ENCODE data around the gene SFRP4. TPM values are rescaled to one million over a fixed set of nuclear protein-coding genes. Genes with fewer than 3 reads are reported as not detected.
"Not testable (repeated sequence)": the region's sequence is repeated elsewhere in the genome, so short reads cannot be mapped to it uniquely, and the experiment has no call there.

SFRP4 gene
- total RNA-seq, result not detected

DNA sequence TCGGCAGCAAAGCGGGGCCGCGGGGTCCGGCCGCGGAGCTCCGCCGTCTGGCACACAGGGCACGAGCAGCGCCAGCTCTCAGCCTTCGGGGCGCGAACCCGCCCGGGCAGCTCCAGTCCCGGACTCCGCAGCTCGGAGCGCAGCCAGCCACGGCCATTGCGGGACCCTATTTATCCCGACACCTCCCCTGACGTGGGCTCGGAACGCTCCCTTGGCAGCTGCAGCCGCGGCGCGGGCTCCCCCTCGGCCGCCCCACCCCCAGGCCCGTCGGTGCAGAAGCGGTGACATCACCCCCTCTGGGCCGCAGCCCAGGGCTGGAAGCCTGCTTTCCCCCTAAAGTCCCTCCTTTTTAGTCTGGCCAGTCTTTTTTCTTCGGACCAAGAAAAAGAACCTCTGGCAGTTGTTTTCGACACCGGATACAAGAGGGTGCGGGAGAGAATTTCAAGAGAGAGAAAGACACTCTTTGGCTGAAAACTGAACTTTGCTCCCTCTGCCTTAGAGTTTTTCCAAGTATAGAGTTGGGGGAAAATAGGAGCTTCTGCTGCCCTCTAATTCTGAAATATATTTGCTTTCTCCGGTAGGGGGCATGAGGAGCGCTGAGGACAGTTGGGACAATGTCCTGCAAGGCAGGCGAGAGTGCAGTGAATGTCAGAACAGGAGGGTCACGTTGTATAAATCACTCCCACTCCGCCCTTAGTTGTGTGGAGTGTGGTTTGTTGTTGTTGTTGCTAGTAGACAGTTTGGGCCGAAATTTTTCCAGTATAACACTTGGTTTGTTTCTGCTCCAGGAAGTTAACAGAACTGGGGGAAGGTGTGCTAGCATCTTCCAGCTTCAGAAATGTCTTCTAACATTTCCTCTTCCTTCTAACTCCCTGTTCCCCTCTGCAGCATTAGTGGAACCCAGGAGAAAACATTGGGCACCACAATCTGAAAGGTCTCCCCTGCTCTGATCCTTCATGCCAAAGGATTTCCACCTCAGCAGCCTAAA, at the start of gene SFRP4:
SFRP4 (minus strand) TSS at position 145 of the 988 bp plus-strand sequence. CDS start 280 bp downstream, outside the sequence.
- H3K27me3 Mint-ChIP-seq (ENCODE audit: low read depth), result peaks cover 58% of the 10 kb centered on the region
- peak within 1 kb of the TSS; percentile 22 for H3K4me3 Mint-ChIP-seq
- intact Hi-C loops (cut with micrococcal nuclease), result loop anchor here (1.0 to 5.0 kb wide), 2 partner anchors 305 to 457 kb away; no protein-coding TSS in a partner anchor
- no peaks in the 10 kb centered on the region for H3K36me3 Mint-ChIP-seq (ENCODE audit: low read depth)
- H3K27ac Mint-ChIP-seq, result no peak within 1 kb of the TSS
- peaks cover 14% of the 10 kb centered on the region for H3K4me1 Mint-ChIP-seq (ENCODE audit: low read depth)
- H3K9me3 Mint-ChIP-seq, result no peaks in the 10 kb centered on the region
- DNase-seq, result peak; percentile 17
- CTCF ChIA-PET, result interaction anchor here (0.9 to 2.4 kb wide), 4 partner anchors 15 to 304 kb away, joined by 4 to 14 read pairs (median 4); no protein-coding TSS in a partner anchor

DNA sequence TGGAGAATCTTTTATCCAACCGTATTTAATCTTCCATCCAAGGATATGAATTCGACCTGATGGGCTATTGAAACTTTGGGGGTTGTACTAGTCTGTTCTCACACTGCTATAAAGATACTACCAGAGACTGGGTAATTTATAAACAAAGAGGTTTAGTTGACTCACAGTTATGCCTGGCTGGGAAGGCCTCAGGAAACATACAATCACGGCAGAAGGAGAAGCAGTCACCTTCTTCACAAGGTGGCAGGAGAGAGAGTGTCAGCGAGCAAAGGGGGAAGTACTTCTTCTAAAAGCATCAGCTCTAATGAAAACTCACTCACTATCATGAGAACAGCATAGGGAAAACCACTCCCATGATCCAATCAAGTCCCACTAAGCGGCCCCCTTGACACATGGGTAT, 47.6 kb upstream of the SFRP4 start:
- intact Hi-C loops (cut with micrococcal nuclease), result no loop called here
- no peak overlapping the region for H3K4me3 Mint-ChIP-seq
- H3K36me3 Mint-ChIP-seq (ENCODE audit: low read depth), result no peaks in the 10 kb centered on the region
- no peaks in the 10 kb centered on the region for H3K27me3 Mint-ChIP-seq (ENCODE audit: low read depth)
- H3K4me1 Mint-ChIP-seq (ENCODE audit: low read depth), result no peaks in the 10 kb centered on the region
- CTCF ChIA-PET, result interaction anchor here (2.0 kb wide), 1 partner anchor 252 kb away, joined by 6 read pairs; no protein-coding TSS in a partner anchor
- no peaks in the 10 kb centered on the region for H3K9me3 Mint-ChIP-seq
- no peak overlapping the region for H3K27ac Mint-ChIP-seq
- DNase-seq, result no peak

- intact Hi-C loops (cut with micrococcal nuclease), result no loop called here
- H3K36me3 Mint-ChIP-seq (ENCODE audit: low read depth), result no peaks in the 10 kb centered on the region
- H3K27me3 Mint-ChIP-seq (ENCODE audit: low read depth), result no peaks in the 10 kb centered on the region
- no peak overlapping the region for H3K27ac Mint-ChIP-seq
- no peaks in the 10 kb centered on the region for H3K4me1 Mint-ChIP-seq (ENCODE audit: low read depth)
- CTCF ChIA-PET, result no interaction called here
- H3K9me3 Mint-ChIP-seq, result no peaks in the 10 kb centered on the region
- DNase-seq, result no peak
- no peak overlapping the region for H3K4me3 Mint-ChIP-seq
Measured at GRCh38 chr7:37961251-37961650, 44.6 kb upstream of the SFRP4 start.

GRCh38 chr7:37960483-37960882, 43.9 kb upstream of the SFRP4 start:
- H3K27me3 Mint-ChIP-seq (ENCODE audit: low read depth), result no peaks in the 10 kb centered on the region
- H3K36me3 Mint-ChIP-seq (ENCODE audit: low read depth), result no peaks in the 10 kb centered on the region
- no peak for DNase-seq
- intact Hi-C loops (cut with micrococcal nuclease), result no loop called here
- no peak overlapping the region for H3K27ac Mint-ChIP-seq
- CTCF ChIA-PET, result no interaction called here
- no peaks in the 10 kb centered on the region for H3K4me1 Mint-ChIP-seq (ENCODE audit: low read depth)
- no peak overlapping the region for H3K4me3 Mint-ChIP-seq
- H3K9me3 Mint-ChIP-seq, result no peaks in the 10 kb centered on the region

DNA sequence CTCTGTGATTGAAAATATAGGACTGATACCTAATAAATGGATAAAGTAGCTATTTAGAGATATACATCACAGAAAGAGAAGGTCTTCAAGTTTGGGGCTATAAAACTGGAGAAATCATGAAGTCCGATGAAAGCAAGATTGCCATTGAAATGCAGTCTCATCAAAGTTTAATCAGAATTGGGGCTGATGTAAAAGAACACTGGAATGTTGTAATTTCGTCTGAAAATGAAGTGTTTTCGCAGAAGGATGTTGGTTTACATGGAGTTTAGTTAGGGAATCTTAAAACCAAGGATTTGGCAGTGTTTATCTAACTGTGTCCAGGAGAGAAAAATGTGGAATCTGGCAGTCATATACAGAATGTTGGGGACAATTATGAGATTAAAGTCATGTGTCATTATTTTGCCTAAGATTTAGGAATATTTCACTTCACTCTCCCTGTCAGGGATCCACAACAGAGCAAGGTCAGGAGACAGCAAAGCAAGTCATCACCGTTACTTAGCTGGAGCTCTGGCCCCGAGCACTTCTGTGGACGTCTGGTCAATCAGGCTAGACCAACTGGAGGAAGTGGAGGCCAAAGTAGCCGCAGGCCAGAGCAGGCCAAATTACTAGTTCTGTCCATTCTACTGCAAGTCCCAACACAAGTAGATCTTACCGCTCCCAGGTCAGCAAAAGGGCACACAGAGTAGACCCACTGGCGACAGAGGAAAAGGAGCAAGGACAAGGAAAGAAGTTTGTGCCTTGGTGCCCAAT, 40.8 kb upstream of the SFRP4 start:
- Mint-ChIP-seq H3K4me3 (no peak overlapping the region), H3K36me3 (ENCODE audit: low read depth) (no peaks in the 10 kb centered on the region), H3K27me3 (ENCODE audit: low read depth) (no peaks in the 10 kb centered on the region), H3K4me1 (ENCODE audit: low read depth) (no peaks in the 10 kb centered on the region), H3K27ac (no peak overlapping the region), H3K9me3 (no peaks in the 10 kb centered on the region)
- DNase-seq, result no peak
- intact Hi-C loops (cut with micrococcal nuclease), result no loop called here
- CTCF ChIA-PET, result no interaction called here

DNA sequence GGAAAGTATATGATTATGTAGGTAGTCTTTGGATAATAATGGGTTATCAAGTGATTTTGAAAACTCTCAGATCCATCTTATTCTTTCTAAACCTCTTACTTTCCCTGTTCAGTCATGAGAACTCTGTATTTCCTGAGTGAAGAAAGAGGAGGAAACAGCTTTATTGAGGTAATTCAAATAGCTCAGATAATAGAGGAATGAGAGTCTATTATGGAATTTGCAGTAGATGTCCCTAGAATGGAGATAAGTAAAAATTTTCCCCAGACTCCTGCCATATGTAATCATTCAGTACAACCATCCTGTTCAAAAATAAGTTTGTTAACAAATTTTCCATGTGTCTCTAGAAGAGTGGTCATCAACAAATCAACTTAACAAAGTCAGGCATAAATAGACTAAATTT, 40.2 kb upstream of the SFRP4 start:
- intact Hi-C loops (cut with micrococcal nuclease), result no loop called here
- no peaks in the 10 kb centered on the region for H3K27me3 Mint-ChIP-seq (ENCODE audit: low read depth)
- H3K9me3 Mint-ChIP-seq, result no peaks in the 10 kb centered on the region
- no peaks in the 10 kb centered on the region for H3K4me1 Mint-ChIP-seq (ENCODE audit: low read depth)
- CTCF ChIA-PET, result no interaction called here
- no peak overlapping the region for H3K27ac Mint-ChIP-seq
- H3K4me3 Mint-ChIP-seq, result no peak overlapping the region
- DNase-seq, result no peak
- H3K36me3 Mint-ChIP-seq (ENCODE audit: low read depth), result no peaks in the 10 kb centered on the region

DNA sequence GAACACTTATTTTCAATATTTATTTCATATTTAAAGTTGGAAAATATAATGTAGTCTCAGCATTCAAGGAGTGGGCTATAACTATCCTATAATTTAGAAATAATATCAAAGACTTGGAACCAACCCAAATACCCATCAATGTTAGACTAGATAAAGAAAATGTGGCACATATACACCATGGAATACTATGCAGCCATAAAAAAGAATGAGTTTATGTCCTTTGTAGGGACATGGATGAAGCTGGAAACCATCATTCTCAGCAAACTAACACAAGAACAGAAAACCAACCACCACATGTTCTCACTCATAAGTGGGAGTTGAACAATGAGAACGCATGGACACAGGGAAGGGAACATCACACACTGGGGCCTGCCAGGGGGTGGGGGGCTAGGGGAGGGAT, 37.6 kb upstream of the SFRP4 start:
- H3K4me3 Mint-ChIP-seq; H3K36me3 Mint-ChIP-seq (ENCODE audit: low read depth); H3K9me3 Mint-ChIP-seq; H3K4me1 Mint-ChIP-seq (ENCODE audit: low read depth); intact Hi-C loops (cut with micrococcal nuclease); H3K27ac Mint-ChIP-seq; DNase-seq; CTCF ChIA-PET; H3K27me3 Mint-ChIP-seq (ENCODE audit: low read depth): not testable (repeated sequence)

DNA sequence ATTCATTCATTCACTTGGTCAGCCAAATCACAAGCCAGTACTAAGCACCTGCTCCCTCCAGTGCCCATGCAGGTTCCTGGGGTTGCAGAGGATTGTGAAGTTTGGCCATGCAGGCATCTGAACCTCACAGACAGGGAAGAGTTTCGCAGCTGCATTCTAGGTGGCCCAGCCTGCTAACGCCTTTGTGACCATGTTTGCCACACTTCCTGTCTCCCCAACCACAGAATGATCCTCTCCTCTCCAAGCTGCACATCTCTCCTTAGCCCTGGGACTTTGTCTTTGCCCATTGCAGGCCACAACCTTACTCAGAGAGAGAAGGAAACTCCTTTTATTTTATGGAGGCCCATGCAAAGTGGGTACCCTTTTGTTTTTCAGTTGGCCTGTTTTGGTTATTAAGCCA, 35.6 kb upstream of the SFRP4 start:
- no peak overlapping the region for H3K27ac Mint-ChIP-seq
- no peaks in the 10 kb centered on the region for H3K27me3 Mint-ChIP-seq (ENCODE audit: low read depth)
- no peak for DNase-seq
- H3K36me3 Mint-ChIP-seq (ENCODE audit: low read depth), result no peaks in the 10 kb centered on the region
- no peak overlapping the region for H3K4me3 Mint-ChIP-seq
- intact Hi-C loops (cut with micrococcal nuclease), result no loop called here
- CTCF ChIA-PET, result no interaction called here
- no peaks in the 10 kb centered on the region for H3K9me3 Mint-ChIP-seq
- no peaks in the 10 kb centered on the region for H3K4me1 Mint-ChIP-seq (ENCODE audit: low read depth)

- no peak for DNase-seq
- no peak overlapping the region for H3K27ac Mint-ChIP-seq
- H3K4me1 Mint-ChIP-seq (ENCODE audit: low read depth), result no peaks in the 10 kb centered on the region
- intact Hi-C loops (cut with micrococcal nuclease), result no loop called here
- H3K36me3 Mint-ChIP-seq (ENCODE audit: low read depth), result no peaks in the 10 kb centered on the region
- H3K9me3 Mint-ChIP-seq, result no peaks in the 10 kb centered on the region
- no peak overlapping the region for H3K4me3 Mint-ChIP-seq
- CTCF ChIA-PET, result no interaction called here
- no peaks in the 10 kb centered on the region for H3K27me3 Mint-ChIP-seq (ENCODE audit: low read depth)
Measured at GRCh38 chr7:37947941-37948210, 31.3 kb upstream of the SFRP4 start.

- intact Hi-C loops (cut with micrococcal nuclease), result no loop called here
- no peak for DNase-seq
- H3K27me3 Mint-ChIP-seq (ENCODE audit: low read depth), result no peaks in the 10 kb centered on the region
- H3K4me1 Mint-ChIP-seq (ENCODE audit: low read depth), result no peaks in the 10 kb centered on the region
- CTCF ChIA-PET, result no interaction called here
- H3K36me3 Mint-ChIP-seq (ENCODE audit: low read depth), result no peaks in the 10 kb centered on the region
- H3K27ac Mint-ChIP-seq, result no peak overlapping the region
- no peaks in the 10 kb centered on the region for H3K9me3 Mint-ChIP-seq
- no peak overlapping the region for H3K4me3 Mint-ChIP-seq
Measured at GRCh38 chr7:37947138-37947940, 30.7 kb upstream of the SFRP4 start.

- Mint-ChIP-seq H3K36me3 (ENCODE audit: low read depth) (no peaks in the 10 kb centered on the region), H3K9me3 (no peaks in the 10 kb centered on the region), H3K27me3 (ENCODE audit: low read depth) (no peaks in the 10 kb centered on the region), H3K27ac (no peak overlapping the region), H3K4me3 (no peak overlapping the region), H3K4me1 (ENCODE audit: low read depth) (no peaks in the 10 kb centered on the region)
- intact Hi-C loops (cut with micrococcal nuclease), result no loop called here
- no peak for DNase-seq
- CTCF ChIA-PET, result interaction anchor here (0.6 kb wide), 1 partner anchor 59 kb away, joined by 3 read pairs; no protein-coding TSS in a partner anchor
Measured at GRCh38 chr7:37945336-37945735, 28.7 kb upstream of the SFRP4 start.

DNA sequence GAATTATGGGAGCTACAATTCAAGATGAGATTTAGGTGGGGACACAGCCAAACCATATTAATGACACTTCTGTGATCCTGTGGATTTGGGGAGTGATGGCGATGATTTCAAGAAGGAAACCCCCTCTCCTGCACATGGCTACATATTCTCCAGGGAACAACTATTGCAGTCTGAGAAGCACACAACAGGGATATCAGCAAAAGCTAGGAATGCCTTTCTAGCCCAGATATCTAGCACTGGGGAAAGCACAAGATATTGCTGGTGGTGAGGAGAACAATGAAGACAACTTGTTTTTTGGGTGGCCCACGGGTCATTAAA, 28.1 kb upstream of the SFRP4 start:
- Mint-ChIP-seq H3K4me1 (ENCODE audit: low read depth) (no peaks in the 10 kb centered on the region), H3K4me3 (no peak overlapping the region), H3K36me3 (ENCODE audit: low read depth) (no peaks in the 10 kb centered on the region), H3K27ac (no peak overlapping the region), H3K27me3 (ENCODE audit: low read depth) (no peaks in the 10 kb centered on the region), H3K9me3 (no peaks in the 10 kb centered on the region)
- intact Hi-C loops (cut with micrococcal nuclease), result no loop called here
- no peak for DNase-seq
- CTCF ChIA-PET, result no interaction called here

All from activated naive CD4-positive, alpha-beta T cell treated with anti-CD3 and anti-CD28 coated beads for 36 hours (primary cell).